Astrocyte (in vitro differentiated cells and primary cell): ENCODE results near the gene HAUS7. TPM values are rescaled to one million over a fixed set of nuclear protein-coding genes. Genes with fewer than 3 reads are reported as not detected.
A peak's percentile ranks its signal among the peaks of the same experiment; 100 is the strongest.

Experiments
- DNase-seq: peaks from one replicate; pipeline ENCODE4 v3.0.0-alpha.2; 2010; ENCODE audit warnings: low read depth
- FAIRE-seq: peaks from 2 replicates; lab custom pipeline; 2011; peaks lifted over from hg19 to GRCh38; lab: Jason Lieb, UNC
- H2AFZ ChIP-seq: 2 replicates; pipeline ENCODE4 v1.6.0; 2012; ENCODE audit warnings: low read depth, low read length, inconsistent platforms
- H3K27ac ChIP-seq: 2 replicates; pipeline ENCODE4 v1.5.1; 2011; ENCODE audit warnings: low read depth, low read length, inconsistent platforms
- H3K27me3 ChIP-seq: 2 replicates; pipeline ENCODE4 v1.6.0; 2011; ENCODE audit warnings: low read length, inconsistent platforms; ENCODE audit not compliant: insufficient read depth
- H3K36me3 ChIP-seq: 2 replicates; pipeline ENCODE4 v1.5.1; 2011; ENCODE audit warnings: low read length, inconsistent platforms; ENCODE audit not compliant: insufficient read depth
- H3K4me1 ChIP-seq: 2 replicates; pipeline ENCODE4 v1.5.1; 2011; ENCODE audit warnings: low read length, inconsistent platforms; ENCODE audit not compliant: insufficient read depth
- H3K4me2 ChIP-seq: 2 replicates; pipeline ENCODE4 v1.6.0; 2012; ENCODE audit warnings: low read length, inconsistent platforms
- H3K4me3 ChIP-seq: 2 replicates; pipeline ENCODE4 v1.5.1; 2011; ENCODE audit warnings: low read depth, mild to moderate bottlenecking, low read length, inconsistent platforms; ENCODE audit not compliant: insufficient read depth
- H3K79me2 ChIP-seq: 2 replicates; pipeline ENCODE4 v1.6.0; 2012; ENCODE audit warnings: mild to moderate bottlenecking, low read length, inconsistent platforms; ENCODE audit not compliant: insufficient read depth
- H3K9ac ChIP-seq: 2 replicates; pipeline ENCODE4 v1.6.0; 2012; ENCODE audit warnings: mild to moderate bottlenecking, low read length, inconsistent platforms
- H3K9me3 ChIP-seq: 2 replicates; pipeline ENCODE4 v1.5.1; 2012; ENCODE audit warnings: low read depth, mild to moderate bottlenecking, low read length, inconsistent platforms; ENCODE audit not compliant: insufficient read depth
- H4K20me1 ChIP-seq: 2 replicates; pipeline ENCODE4 v1.6.0; 2012; ENCODE audit warnings: low read length, inconsistent platforms; ENCODE audit not compliant: insufficient read depth
- H3K27ac Mint-ChIP-seq: one replicate; pipeline ENCODE4 v1.8.0; 2021; ENCODE audit warnings: mild to moderate bottlenecking, mixed read lengths; ENCODE audit not compliant: unreplicated experiment
- H3K27me3 Mint-ChIP-seq: one replicate; pipeline ENCODE4 v1.8.0; 2021; ENCODE audit warnings: low read depth, mixed read lengths; ENCODE audit not compliant: unreplicated experiment
- H3K36me3 Mint-ChIP-seq: one replicate; pipeline ENCODE4 v1.8.0; 2021; ENCODE audit warnings: low read depth, mixed read lengths; ENCODE audit not compliant: unreplicated experiment
- H3K4me1 Mint-ChIP-seq: one replicate; pipeline ENCODE4 v1.8.0; 2021; ENCODE audit warnings: low read depth, mixed read lengths; ENCODE audit not compliant: unreplicated experiment
- H3K4me3 Mint-ChIP-seq: one replicate; pipeline ENCODE4 v1.8.0; 2021; ENCODE audit warnings: mild to moderate bottlenecking, moderate library complexity, mixed read lengths; ENCODE audit not compliant: unreplicated experiment
- H3K9me3 Mint-ChIP-seq: one replicate; pipeline ENCODE4 v1.8.0; 2021; ENCODE audit warnings: mild to moderate bottlenecking, mixed read lengths; ENCODE audit not compliant: unreplicated experiment
- EZH2 ChIP-seq: IDR thresholded peaks from 2 replicates; pipeline ENCODE4 v1.6.1; 2012; ENCODE audit warnings: mild to moderate bottlenecking, low read length, inconsistent platforms; ENCODE audit not compliant: insufficient read depth
- total RNA-seq: library from RNA; stranded (reverse); gene quantifications from 2 replicates; pipeline ENCODE4 v1.2.1, GENCODE V29; 2021
- TF ChIP-seq, protein P1 (sequence below): IDR thresholded peaks from 2 replicates; pipeline ENCODE4 v1.5.1; 2011; ENCODE audit warnings: low read depth, mild to moderate bottlenecking, inconsistent platforms, low read length, moderate library complexity; ENCODE audit not compliant: insufficient read depth

Gene HAUS7
- total RNA-seq, 1 donor from 2014 or later, result 12.1 TPM

DNA sequence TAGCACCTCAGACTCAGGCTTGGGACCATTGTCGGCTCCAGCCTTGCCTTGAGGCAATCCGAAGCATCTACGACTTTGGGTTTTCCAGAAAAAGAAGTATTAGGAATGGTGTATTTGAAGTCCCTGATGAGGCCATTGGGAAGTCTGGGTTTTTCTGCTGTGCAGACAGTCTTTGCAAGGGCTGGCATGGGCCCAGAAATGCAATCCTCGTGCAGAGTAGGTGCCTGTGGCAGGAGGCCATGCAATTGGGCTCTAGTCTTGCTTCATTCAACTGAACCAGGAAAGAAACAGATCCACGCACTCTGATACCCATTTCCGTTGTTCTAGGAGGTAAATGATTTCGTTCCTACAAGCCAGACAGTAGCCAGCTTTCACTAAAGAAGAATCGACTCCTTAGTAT is 46.7 kb downstream of the HAUS7 start:
- Histone ChIP-seq H3K4me2 (no peak overlapping the region), H3K79me2 (no peaks in the 10 kb centered on the region), H3K27ac (no peak overlapping the region), H3K27me3 (no peaks in the 10 kb centered on the region), H3K4me3 (no peak overlapping the region), H2AFZ (no peak overlapping the region), H4K20me1 (no peaks in the 10 kb centered on the region), H3K9ac (no peak overlapping the region), H3K4me1 (no peaks in the 10 kb centered on the region), H3K36me3 (no peaks in the 10 kb centered on the region), H3K9me3 (no peaks in the 10 kb centered on the region)
- FAIRE-seq, result peak; percentile 49
- H3K27ac Mint-ChIP-seq, result no peak overlapping the region
- DNase-seq, result no peak
- peaks cover 14% of the 10 kb centered on the region for H3K27me3 Mint-ChIP-seq
- TF ChIP-seq EZH2, result no peak
- TF ChIP-seq, protein P1, sequence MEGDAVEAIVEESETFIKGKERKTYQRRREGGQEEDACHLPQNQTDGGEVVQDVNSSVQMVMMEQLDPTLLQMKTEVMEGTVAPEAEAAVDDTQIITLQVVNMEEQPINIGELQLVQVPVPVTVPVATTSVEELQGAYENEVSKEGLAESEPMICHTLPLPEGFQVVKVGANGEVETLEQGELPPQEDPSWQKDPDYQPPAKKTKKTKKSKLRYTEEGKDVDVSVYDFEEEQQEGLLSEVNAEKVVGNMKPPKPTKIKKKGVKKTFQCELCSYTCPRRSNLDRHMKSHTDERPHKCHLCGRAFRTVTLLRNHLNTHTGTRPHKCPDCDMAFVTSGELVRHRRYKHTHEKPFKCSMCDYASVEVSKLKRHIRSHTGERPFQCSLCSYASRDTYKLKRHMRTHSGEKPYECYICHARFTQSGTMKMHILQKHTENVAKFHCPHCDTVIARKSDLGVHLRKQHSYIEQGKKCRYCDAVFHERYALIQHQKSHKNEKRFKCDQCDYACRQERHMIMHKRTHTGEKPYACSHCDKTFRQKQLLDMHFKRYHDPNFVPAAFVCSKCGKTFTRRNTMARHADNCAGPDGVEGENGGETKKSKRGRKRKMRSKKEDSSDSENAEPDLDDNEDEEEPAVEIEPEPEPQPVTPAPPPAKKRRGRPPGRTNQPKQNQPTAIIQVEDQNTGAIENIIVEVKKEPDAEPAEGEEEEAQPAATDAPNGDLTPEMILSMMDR, result no peak
- H3K9me3 Mint-ChIP-seq, result peaks cover 5% of the 10 kb centered on the region
- H3K4me3 Mint-ChIP-seq, result no peak overlapping the region
- no peaks in the 10 kb centered on the region for H3K4me1 Mint-ChIP-seq
- peaks cover 3% of the 10 kb centered on the region for H3K36me3 Mint-ChIP-seq

DNA sequence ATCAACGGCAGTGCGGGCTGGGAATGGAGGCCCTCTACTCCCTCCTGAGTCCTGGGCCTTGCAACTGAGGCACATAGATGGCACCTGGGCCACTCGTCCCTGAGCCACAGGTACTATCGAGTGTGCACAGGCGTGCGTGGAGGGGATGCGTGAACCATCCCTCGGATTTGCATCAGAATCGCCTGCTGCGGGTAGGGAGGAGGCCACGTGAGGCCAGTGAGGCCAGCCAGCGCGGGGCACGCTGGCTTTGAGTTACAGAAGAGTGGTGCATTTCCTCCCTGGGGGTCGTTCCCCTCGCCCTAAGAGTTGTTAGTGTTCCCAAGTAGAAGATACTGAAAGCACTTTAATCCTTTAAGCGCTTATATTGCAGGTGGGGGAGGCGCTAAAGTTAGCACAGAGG is 48.5 kb downstream of the HAUS7 start:
- DNase-seq (no peak), FAIRE-seq (no peak)
- no peaks in the 10 kb centered on the region for H3K4me1 ChIP-seq
- no peak overlapping the region for H3K4me2 ChIP-seq
- H3K9me3 ChIP-seq, result no peaks in the 10 kb centered on the region
- no peaks in the 10 kb centered on the region for H3K27me3 ChIP-seq
- Mint-ChIP-seq H3K27ac (no peak overlapping the region), H3K27me3 (peaks cover 21% of the 10 kb centered on the region), H3K9me3 (no peaks in the 10 kb centered on the region), H3K36me3 (peaks cover 3% of the 10 kb centered on the region), H3K4me3 (no peak overlapping the region), H3K4me1 (no peaks in the 10 kb centered on the region)
- H3K36me3 ChIP-seq, result no peaks in the 10 kb centered on the region
- TF ChIP-seq EZH2, result no peak
- TF ChIP-seq, protein P1, result no peak
- H2AFZ ChIP-seq, result no peak overlapping the region
- H3K9ac ChIP-seq, result no peak overlapping the region
- H4K20me1 ChIP-seq, result no peaks in the 10 kb centered on the region
- no peak overlapping the region for H3K27ac ChIP-seq
- H3K79me2 ChIP-seq, result no peaks in the 10 kb centered on the region
- no peak overlapping the region for H3K4me3 ChIP-seq

DNA sequence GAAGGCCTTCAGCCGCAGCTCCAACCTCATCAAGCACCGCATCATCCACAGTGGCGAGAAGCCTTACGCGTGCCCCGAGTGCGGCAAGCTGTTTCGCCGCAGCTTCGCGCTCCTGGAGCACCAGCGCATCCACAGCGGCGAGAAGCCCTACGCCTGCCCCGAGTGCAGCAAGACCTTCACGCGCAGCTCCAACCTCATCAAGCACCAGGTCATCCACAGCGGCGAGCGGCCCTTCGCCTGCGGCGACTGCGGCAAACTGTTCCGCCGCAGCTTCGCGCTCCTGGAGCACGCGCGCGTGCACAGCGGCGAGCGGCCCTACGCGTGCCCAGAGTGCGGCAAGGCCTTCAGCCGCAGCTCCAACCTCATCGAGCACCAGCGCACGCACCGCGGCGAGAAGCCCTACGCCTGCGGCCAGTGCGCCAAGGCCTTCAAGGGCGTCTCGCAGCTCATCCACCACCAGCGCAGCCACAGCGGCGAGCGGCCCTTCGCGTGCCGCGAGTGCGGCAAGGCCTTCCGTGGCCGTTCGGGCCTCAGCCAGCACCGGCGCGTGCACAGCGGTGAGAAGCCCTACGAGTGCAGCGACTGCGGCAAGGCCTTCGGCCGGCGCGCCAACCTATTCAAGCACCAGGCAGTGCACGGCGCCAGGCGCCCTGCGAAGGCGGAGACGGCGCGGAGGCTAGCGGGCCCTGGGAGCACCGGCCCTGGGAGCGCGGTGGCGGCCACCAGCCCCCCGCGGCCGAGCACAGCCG is 49.4 kb downstream of the HAUS7 start:
- H3K9me3 Mint-ChIP-seq, result no peaks in the 10 kb centered on the region
- H4K20me1 ChIP-seq, result no peaks in the 10 kb centered on the region
- H3K36me3 Mint-ChIP-seq, result peaks cover 3% of the 10 kb centered on the region
- H3K36me3 ChIP-seq, result no peaks in the 10 kb centered on the region
- H3K27me3 ChIP-seq, result no peaks in the 10 kb centered on the region
- no peaks in the 10 kb centered on the region for H3K79me2 ChIP-seq
- DNase-seq, result no peak
- H3K4me1 Mint-ChIP-seq, result no peaks in the 10 kb centered on the region
- H3K4me3 ChIP-seq, result no peak overlapping the region
- H3K4me1 ChIP-seq, result no peaks in the 10 kb centered on the region
- H3K27ac Mint-ChIP-seq, result no peak overlapping the region
- H3K27me3 Mint-ChIP-seq, result peaks cover 22% of the 10 kb centered on the region
- H2AFZ ChIP-seq, result no peak overlapping the region
- no peak overlapping the region for H3K27ac ChIP-seq
- no peak overlapping the region for H3K4me2 ChIP-seq
- H3K9me3 ChIP-seq, result no peaks in the 10 kb centered on the region
- H3K9ac ChIP-seq, result no peak overlapping the region
- H3K4me3 Mint-ChIP-seq, result no peak overlapping the region
- no peak for FAIRE-seq
- no peak for TF ChIP-seq EZH2
- TF ChIP-seq, protein P1, result no peak
